GM18861 (cell line): ENCODE measurements around the gene GBA2.
A peak's percentile ranks its signal among the peaks of the same experiment; 100 is the strongest.

Experiments
- ATAC-seq: cut with Tn5 transposase; IDR thresholded peaks from one replicate; pipeline ENCODE4 v1.9.1; 2021; ENCODE audit not compliant: unreplicated experiment

GBA2 gene

DNA sequence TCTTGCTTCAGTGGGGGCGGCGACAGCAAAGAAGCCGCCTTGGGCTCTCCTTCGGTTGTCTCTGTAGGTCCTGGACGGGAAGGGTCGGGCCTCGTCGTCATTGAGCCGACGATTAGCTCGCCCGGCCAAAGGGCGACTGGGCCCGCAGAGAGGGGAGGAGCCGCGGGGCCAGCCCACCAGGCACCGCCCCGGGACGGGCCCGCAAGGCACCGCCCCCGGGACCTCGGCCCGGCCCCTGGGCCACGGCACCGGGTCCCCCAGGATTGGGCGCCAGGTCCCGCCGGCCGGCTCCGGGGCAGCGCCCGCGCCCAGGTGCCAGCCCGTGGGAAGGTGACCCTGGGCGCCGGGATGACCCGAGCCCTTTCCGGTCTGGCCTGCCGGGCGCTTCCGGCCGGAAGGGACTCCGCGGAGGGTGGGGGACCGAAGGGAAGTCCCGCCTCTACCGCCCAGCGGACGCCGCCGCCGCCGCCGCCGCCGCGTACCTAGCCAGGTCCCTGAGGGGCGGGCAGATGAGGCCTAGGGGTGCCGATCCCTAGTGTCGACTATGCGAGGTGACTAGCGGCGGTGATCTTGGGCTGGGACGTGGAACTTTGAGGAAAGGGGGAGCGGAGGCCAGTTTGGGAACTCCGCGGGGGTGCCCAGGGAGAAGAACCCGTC, at the start of gene GBA2, which contains the start of gene RGP1:
Gene GBA2, minus strand, starts transcription at position 371 of the 657 bp plus-strand sequence. CDS start 524 bp downstream, outside the sequence.
Gene RGP1, plus strand, starts transcription at position 430 of the 657 bp plus-strand sequence. CDS start 469 bp downstream, outside the sequence.
- peak; percentile 63 for ATAC-seq

DNA sequence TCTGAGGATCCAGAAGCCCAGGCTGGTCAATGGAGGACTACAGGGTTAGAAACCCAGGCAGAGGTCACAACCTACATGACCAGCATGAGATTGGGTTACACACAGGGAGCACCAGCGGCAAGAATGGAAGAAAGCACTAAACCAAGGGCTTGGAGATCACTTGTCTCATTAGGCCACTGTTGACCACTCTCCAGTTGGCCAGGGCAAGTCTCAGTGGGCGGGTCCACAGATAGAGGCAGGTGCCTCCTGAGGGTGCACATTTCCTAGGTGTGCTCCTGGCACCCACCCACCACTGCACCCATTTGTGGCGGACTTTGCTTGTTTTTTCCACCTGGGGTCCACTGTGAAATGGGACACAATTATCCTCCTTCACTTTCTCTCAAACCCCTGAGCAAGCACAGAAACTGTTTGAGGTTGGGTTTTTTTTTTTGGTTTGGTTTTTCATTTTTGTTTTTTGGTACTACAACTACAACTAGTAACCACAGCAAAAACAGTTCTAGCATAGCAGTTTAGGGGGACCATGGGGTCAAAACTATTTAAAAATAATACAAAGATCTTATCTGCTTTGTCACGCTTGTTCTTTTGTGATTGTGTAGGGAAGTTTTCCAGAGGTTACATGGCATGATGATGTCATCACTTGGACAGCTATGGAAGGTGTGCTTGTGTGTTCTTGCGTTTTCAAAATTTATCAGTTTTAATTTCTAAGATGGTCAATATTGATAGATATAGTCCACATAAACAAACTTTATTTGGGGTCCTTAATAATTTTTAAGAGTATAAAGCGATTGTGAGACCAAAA, 48.5 kb upstream of the GBA2 start:
- ATAC-seq = no peak

DNA sequence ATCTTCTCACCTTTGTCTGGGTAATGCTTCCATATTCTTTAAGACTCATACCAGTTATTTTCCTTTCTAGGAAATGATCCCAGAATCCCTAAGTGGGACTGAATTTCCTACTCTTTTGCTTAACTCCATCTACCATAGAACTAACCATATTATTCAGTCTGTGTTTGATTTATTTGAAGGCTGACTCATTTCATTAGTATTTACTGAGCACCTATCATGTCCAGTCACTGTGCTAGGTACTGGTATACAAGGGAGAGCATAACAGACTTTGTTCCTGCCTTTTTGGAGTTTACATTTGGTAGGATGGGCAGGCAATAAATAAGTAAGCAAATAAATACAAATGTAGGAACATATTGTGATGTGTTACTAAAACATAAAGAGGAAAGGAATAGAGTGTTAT, 46.7 kb upstream of the GBA2 start:
- no peak for ATAC-seq

DNA sequence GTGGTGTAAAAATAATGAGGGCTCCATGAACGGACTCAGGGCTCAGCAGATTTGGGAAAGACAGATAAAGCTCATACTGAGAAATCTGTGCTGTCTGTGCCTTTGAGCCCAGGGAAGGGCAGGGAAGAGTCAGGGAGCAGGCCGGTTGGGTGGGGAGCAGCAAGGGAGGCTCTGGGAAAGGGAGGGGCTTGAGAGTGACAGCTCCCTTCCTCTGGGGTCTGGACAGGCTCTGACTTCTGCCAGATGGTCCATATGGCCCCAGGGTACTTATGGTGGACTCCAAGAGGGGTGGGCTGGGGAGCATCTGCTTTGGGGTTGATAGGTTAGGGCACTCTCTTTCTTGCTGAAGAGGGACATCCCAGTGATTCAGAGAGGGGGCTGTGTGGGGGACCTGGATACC, 44.4 kb upstream of the GBA2 start:
- ATAC-seq = no peak

DNA sequence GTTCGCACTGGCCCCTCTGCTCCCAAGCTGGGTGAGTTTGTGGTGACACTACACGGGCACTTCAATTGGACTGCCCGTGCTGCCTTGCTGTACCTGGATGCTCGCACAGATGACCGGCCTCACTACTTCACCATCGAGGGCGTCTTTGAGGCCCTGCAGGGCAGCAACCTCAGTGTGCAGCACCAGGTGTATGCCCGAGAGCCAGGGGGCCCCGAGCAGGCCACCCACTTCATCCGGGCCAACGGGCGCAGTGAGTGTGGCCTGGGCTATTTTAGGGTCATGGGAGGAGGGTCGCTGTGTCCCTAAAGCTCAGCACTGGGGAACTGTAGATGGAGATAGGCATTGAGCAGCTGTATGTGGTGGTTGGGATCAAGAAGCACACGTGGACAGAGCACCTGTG, 43.8 kb upstream of the GBA2 start:
- no peak for ATAC-seq

DNA sequence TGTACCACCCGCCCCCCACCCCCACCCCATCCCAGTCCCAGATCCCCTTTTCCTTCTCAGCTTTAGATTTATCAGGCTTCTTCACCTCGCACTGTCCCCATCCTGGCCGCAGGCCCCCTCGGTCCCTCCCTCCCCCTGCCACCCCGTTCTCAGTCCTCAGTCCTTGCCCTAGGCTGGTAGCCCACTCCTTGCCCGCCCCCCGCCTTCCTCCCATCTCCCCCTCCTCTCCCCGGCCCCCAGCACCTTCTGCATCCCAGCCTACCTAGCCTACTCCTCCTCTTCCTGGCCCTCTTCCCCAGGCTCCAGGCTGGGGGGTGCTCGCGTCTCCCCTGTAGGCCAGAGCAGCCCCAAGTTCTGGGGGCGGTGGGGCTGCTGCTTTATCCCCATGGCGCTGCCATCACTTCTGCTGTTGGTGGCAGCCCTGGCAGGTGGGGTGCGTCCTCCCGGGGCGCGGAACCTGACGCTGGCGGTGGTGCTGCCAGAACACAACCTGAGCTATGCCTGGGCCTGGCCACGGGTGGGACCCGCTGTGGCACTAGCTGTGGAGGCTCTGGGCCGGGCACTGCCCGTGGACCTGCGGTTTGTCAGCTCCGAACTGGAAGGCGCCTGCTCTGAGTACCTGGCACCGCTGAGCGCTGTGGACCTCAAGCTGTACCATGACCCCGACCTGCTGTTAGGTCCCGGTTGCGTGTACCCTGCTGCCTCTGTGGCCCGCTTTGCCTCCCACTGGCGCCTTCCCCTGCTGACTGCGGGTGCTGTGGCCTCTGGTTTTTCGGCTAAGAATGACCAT, 43.2 kb upstream of the GBA2 start:
- no peak for ATAC-seq

DNA sequence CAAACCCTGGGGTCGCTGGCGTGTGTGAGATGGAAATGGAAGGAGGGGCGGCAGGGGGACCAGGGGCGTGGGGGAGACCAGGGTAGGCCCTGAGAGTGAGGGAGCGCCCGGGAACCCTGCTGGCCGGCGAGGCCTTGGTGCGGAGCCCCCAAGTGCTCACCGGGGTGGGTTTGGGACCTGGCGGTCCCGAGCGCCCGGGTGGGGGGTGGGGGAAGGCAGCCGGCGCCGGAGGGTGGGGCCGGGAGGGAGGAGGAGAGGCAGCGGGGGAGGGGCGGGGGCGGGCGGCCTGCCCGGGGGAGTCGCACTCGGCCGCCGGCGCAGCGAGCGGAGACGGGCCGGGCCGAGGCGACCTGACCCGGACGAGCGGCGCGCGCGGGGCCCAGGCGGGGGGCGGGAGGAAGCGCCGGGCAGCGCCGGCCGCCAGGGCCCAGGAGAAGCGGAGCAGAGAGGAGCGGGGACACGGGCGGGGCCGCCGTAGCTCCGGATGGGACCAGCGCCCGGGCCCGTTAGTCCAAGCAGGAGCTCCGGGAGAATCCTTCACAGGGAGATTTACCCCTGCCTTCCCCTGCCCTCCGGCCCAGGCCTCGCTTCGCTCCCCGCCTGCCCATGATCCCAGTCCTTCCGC, 42.4 kb upstream of the GBA2 start, which contains the start of gene NPR2:
Gene NPR2, plus strand, starts transcription at position 295 of the 625 bp plus-strand sequence. CDS start 818 bp downstream, outside the sequence.
- no peak for ATAC-seq

DNA sequence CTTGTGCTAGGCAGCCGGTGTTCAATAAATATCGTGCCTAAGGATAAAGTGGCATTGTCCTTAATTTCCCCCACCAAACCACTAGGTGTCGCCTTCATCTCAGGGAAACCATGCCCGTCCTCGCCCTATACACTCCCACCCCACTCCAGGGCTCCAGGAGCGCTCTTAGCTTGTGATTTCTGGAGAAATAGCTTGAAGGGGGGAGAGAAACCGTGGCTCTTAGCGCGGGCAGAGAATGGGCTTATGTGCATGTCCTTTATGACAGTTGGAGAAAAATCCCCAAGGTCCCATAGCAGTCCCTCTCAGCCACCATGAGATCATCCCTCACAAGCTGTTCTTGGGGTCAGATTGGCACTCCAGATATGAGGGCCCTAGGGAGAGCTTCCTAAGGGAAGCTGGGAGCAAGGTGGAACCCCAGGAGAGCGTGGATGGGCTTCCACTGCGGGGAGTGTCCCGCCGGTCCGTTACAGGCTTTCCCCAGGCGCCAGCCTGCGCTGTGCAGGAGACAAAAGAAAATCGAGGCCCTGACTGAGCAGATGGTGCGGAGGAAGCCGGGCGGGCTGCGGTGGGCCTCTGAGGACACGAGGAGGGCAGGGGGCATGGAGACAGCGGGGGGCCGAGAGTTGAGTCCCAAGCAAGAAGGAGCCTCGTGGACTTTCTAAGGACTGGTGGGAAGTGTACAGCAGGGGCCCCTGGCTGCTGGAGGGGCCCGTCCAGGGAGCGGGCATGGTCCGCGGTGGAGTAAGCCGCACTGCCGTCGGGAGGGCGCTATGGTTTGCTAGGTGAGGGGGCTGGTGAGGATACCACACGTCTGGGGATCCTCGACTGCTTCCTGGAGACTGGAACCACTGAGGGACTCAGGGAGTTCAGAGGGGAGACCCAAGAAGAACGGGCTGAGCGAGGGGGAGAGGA, 41.6 kb upstream of the GBA2 start:
- ATAC-seq = no peak

DNA sequence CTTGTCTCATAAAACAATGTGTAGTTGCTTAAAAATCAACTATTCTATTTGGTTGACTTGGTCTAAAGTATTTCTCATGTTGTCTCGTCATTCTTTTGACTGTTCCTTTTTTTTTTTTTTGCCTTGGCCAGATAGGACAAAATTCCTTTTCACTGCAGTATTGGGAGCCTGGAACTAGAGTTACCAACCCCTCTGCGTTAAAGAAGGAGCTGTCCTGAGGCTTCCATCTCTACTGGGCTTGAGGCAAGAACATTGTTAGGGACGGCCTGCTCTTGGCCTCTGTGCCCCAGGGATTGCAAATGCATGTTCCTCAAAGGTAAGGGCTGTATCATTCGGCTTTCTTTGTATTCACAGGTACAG, 41.0 kb upstream of the GBA2 start:
- ATAC-seq = no peak

DNA sequence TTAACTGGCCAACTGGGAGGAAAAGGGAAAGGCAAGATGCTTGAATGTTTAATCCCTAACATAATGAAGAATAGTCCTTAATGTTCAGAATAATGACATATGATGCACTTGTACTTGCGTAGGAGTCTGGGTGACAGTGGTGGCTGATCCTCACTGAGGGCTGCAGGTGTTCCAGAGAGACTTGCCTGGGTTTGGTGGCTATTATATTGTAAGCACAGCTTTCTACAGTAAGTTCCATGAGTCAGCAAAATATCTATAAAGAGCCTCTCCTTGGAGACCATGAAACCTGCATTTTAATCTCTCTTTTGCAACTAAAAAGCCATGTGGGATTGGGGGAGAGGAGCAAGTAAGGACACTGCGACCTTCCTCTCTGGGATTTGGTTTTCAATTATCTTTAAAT, 40.5 kb upstream of the GBA2 start:
- ATAC-seq = no peak

DNA sequence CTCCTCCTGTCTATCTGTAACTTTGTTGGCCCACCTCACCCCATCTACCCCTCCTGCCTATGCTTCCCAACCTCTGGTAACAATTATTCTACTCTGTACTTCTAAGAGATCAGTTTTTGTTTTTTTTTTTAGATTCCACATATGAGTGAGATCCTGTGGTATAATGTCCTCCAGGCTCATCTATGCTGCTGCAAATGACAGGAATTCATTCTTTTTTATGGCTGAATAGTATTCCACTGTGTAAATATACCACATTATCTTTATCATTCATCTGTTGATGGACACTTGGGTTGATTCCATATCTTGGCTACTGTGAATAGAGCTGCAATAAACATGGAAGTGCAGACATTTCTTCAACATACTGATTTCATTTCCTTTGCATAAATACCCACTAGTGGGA, 34.4 kb upstream of the GBA2 start:
- ATAC-seq = no peak

DNA sequence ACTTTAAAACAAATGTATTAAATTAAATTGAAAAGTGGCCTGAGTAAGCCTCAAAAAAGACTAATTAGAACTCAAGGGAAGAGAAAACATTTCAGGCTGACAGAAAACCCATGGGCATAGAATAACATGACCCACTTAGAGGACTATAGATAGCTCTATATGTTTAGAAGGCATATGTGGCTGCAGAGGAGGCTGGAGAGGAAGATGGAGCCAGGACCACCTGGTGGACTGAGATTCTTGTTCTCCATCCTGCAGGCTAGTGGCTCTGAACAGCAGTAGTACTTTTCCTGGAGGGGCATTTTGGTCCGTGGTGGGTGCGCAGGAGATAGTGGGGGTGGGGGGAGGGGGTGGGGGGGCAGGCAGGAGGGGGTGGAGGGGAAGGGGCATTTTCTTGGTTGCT, 32.0 kb upstream of the GBA2 start:
- ATAC-seq = no peak

DNA sequence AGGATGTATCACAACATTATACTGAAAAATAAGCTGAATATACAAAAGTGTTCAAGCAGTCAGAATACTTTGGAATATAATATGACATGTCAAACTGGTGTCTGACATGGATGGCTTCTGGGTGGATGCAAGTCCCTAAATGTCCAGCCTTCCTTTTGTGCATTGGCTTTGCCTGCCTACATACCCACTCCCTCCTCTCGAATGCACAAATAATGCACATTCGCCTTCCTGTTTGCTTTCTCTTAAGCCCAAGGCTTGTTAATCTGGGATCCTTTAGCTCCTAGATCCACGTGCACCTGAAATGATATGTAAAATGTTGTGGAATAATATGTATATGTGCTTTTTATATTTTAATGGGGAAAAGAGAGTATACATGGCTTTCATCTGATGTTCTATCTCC, 29.5 kb upstream of the GBA2 start:
- ATAC-seq = no peak

DNA sequence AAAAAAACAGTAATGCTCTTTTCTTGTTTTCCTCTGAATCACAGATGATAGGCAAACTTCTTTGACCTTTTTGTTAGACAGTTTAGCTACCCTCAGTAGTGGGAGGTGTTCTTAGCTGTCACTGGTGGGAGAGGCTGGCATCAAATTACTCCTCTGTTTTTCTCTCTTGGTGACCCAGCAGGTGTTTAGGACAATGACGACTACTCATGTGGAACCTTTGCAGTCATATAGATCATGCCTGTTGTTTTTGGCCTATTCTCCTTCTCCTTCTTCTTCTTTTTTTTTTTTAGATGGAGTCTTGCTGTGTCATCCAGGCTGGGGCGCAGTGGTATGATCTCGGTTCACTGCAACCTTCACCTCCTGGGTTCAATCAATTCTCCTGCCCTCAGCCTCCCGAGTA, 27.0 kb upstream of the GBA2 start:
- ATAC-seq = no peak

DNA sequence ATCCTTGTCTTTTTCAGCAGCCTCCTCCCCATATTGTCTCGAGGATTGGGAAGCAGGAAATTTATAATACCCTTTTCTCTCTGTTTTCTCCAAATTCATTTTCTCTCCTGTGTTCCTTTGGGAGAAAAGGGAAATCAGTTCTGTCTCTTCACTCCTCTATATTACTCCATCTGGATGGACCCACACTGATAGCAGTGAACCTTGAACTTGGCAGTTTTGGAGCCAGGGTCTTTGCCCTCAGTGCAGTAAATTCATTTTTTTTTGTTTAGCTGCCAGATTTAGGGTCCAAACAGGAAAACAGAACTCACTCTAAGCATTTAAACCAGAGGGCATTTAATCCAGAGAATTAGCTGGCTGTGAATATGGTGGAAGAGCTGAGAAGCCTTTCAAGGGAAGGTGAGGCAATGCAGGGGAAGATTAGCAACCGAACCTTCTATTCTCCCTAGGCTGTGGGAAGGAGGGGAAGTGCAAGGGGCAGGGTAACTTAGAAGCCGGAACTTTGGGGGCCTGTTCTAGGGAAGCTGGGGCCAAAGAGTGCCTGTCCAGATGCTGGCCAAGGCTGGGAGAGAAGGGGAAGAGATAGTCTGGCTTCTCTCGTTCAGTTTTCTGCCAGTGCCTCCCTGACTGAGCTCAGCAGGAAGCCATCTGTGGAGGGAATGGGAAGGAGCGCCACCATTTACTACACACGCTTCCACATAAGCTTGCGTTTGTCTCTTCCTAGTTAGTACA, 26.0 kb upstream of the GBA2 start:
- no peak for ATAC-seq

DNA sequence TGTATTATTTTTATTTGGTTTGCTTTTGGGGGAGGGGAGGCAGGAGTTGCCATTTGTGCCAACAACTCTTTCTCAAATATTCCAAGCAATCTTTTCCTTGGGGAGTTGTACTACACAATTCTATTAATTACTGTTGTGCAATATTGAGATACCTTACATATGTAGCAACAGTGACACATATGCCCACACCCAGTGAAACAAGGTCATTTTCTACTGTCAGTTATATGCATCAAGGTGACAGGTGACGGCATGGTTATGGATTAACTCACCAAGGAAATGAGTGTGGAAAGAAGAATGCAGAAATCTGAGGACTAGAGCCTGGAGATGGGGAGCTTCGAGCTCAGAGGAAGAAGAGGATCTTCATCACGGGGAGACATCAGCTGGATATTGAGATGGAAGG, 22.9 kb upstream of the GBA2 start:
- ATAC-seq = no peak

DNA sequence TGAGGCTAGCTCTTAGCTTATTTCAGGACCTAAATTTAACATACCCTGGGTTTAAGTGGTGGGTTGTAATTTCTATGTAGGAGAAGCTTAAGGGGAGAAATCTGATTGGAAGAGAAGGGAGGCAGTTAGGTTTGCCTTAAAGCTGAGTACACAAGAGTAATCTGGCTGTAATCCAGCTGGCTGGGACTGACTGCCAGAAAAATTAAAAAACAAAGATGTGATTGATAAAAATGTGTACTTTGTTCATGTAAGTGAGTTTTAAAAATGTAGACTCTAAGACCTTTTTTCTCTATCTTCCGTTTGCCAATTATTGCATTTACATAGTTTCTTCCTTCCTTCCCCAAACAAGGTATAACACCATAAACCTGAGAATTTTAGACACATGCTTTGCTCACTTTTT, 22.5 kb upstream of the GBA2 start:
- no peak for ATAC-seq

DNA sequence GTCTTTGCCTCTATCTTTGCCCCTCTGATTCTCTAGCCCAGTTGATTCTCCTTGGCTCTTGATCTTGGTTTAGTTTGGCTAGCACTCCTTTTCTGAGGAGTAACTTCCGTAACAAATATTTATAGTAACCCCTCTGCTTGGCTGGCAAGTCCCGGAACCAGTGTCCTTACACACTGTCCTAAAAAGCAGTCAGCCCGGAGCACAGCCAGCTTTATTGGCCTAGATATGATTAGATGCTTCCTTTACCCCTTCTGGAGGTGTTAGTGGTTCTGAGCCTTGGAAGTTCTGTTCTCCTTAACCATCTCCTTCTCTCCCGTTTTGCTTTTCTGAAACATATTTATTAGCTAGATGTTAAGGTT, 22.0 kb upstream of the GBA2 start:
- ATAC-seq = no peak

DNA sequence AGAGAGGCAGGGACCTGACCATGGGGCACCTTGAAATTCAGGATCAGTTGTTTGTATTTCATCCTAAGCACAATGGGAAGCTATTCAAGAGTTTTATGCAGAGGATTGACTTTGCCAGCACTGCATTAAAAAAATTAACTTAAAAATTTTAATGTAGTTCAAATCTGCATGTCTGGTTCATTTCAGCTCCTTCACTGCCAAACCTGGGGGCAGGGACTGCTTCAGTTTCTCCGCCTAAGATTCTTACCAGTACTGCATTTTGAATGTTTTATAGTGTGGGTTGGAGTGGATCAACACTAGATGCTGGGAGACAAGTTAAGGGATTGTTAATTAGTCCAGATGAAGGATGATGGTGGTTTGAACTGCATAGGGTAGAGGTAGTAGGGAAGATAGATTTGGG, 20.7 kb upstream of the GBA2 start:
- no peak for ATAC-seq

DNA sequence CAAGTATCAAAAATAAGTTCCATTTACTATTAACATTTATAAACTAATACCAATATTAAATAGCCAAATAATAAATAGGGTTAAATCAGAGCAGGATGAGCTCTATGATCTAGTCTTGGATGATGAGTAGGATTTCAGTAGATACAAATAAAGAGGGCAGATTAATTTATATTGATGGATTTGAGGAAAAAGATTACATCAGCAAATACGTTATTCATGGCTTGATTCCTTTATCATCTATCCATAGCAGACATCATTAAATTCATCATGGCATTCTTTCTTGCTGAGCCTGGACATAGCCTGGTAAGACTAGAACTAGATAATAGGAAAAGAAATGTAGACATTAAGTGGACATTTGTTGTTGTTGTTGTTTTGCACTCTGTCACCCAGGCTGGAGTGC, 18.4 kb upstream of the GBA2 start:
- ATAC-seq = no peak
